B cell (primary cell): Measurements from ENCODE around the gene SYT2.
"Not testable (repeated sequence)": the region's sequence is repeated elsewhere in the genome, so short reads cannot be mapped to it uniquely, and the experiment has no call there.

Experiments used
- CTCF ChIP-seq: fragments of 200-600 bp; IDR thresholded peaks from one replicate; pipeline ENCODE4 v1.8.0; 2022; ENCODE audit warnings: antibody characterized with exemption, mild to moderate bottlenecking
- EZH2 ChIP-seq: IDR thresholded peaks from 2 replicates; pipeline ENCODE4 v1.6.1; 2012; ENCODE audit warnings: borderline replicate concordance, low read depth, mild to moderate bottlenecking, moderate library complexity, low read length; ENCODE audit not compliant: insufficient read depth, poor library complexity, severe bottlenecking

- not testable (repeated sequence) for TF ChIP-seq CTCF, EZH2
Measured at GRCh38 chr1:202550088-202550487, 160.2 kb downstream of the SYT2 start.
